ENCODE measurements around the gene PLEKHG5.

GRCh38 chr1:6484826-6485167 is 6.7 kb downstream of the PLEKHG5 start:
- no peak for TF ChIP-seq CTCF (IDR thresholded peaks at IDR 0.05)
- TF ChIP-seq POLR2A (IDR thresholded peaks at IDR 0.05): no peak

All from right lobe of liver (tissue), 4 donors.